GM21737 (cell line): ENCODE results near the gene INKA2.
A peak's percentile ranks its signal among the peaks of the same experiment; 100 is the strongest.

Experiments
- ATAC-seq: cut with Tn5 transposase; IDR thresholded peaks from one replicate; pipeline ENCODE4 v1.9.1; 2021; ENCODE audit warnings: mild to moderate bottlenecking, moderate library complexity; ENCODE audit not compliant: unreplicated experiment

Gene INKA2

GRCh38 chr1:111739194-111739924 lies at the start of gene INKA2:
Gene INKA2 (minus strand): TSS chr1:111739395. CDS start chr1:111739242, 153 bp downstream.
- peak; percentile 85 for ATAC-seq

- ATAC-seq: no peak
These were observed 47.5 kb upstream of the INKA2 start for GRCh38 chr1:111786669-111787207.

- ATAC-seq: no peak
These were observed 45.2 kb upstream of the INKA2 start for GRCh38 chr1:111784273-111784901.

GRCh38 chr1:111779546-111779945 lies 40.4 kb upstream of the INKA2 start:
- ATAC-seq: no peak

- ATAC-seq: no peak
These were observed 39.4 kb upstream of the INKA2 start for GRCh38 chr1:111778541-111779051.

GRCh38 chr1:111778066-111778465 lies 38.9 kb upstream of the INKA2 start:
- ATAC-seq: no peak

- no peak for ATAC-seq
These were observed 38.1 kb upstream of the INKA2 start for GRCh38 chr1:111777301-111777700.

- no peak for ATAC-seq
These were observed 37.7 kb upstream of the INKA2 start for GRCh38 chr1:111776861-111777260.

- no peak for ATAC-seq
These were observed 37.2 kb upstream of the INKA2 start for GRCh38 chr1:111776391-111776790.

GRCh38 chr1:111775966-111776365 lies 36.8 kb upstream of the INKA2 start:
- ATAC-seq: no peak

- ATAC-seq: no peak
These were observed 31.7 kb upstream of the INKA2 start for GRCh38 chr1:111770916-111771315.

GRCh38 chr1:111769517-111770146 lies 30.4 kb upstream of the INKA2 start:
- ATAC-seq: no peak

GRCh38 chr1:111768625-111769024 lies 29.4 kb upstream of the INKA2 start:
- ATAC-seq: no peak

GRCh38 chr1:111768023-111768422 lies 28.8 kb upstream of the INKA2 start:
- ATAC-seq: no peak

- ATAC-seq: no peak
These were observed 23.1 kb upstream of the INKA2 start for GRCh38 chr1:111762332-111762731.

- ATAC-seq: no peak
These were observed 22.5 kb upstream of the INKA2 start for GRCh38 chr1:111761717-111762116.

GRCh38 chr1:111758373-111758772 lies 19.2 kb upstream of the INKA2 start:
- no peak for ATAC-seq

GRCh38 chr1:111756124-111756513 lies 16.9 kb upstream of the INKA2 start:
- no peak for ATAC-seq

GRCh38 chr1:111755331-111756123 lies 16.3 kb upstream of the INKA2 start, which contains the start of gene DDX20:
Gene DDX20 (plus strand): TSS chr1:111755901. CDS start chr1:111755925, 24 bp downstream.
- ATAC-seq: peak; percentile 83

GRCh38 chr1:111754984-111755330 lies 15.8 kb upstream of the INKA2 start:
- peak; percentile 15 for ATAC-seq
